Thoracic aorta (tissue), 2 donors: ENCODE data around the gene RSU1. TPM values are rescaled to one million over a fixed set of nuclear protein-coding genes. Genes with fewer than 3 reads are reported as not detected.

ENCODE experiments used
- ATAC-seq: fragments of 150-250 bp; one replicate; pipeline ENCODE4 v1.8.0; 2017; ENCODE audit warnings: low read depth; ENCODE audit not compliant: insufficient number of reproducible peaks, low FRiP score
- DNase-seq: peaks from one replicate; pipeline ENCODE4 v3.0.0-alpha.2; 2020; ENCODE audit warnings: low spot score
- H3K27ac ChIP-seq, 2 donors: fragments of 200-600 bp; sonication (generic); 1 replicate in 1 of 2; 2 replicates in 1 of 2; pipeline ENCODE4 v1.5.1; 2016; ENCODE audit warnings: mild to moderate bottlenecking in 2 of 2, moderate library complexity in 2 of 2
- H3K27me3 ChIP-seq: fragments of 200-600 bp; sonication (generic); replicated peaks from 2 replicates; pipeline ENCODE4 v1.6.0; 2016; ENCODE audit warnings: mild to moderate bottlenecking; ENCODE audit not compliant: insufficient read depth
- H3K36me3 ChIP-seq: fragments of 200-600 bp; sonication (generic); one replicate; pipeline ENCODE4 v1.5.1; 2016
- H3K4me1 ChIP-seq, 2 donors: fragments of 200-600 bp; sonication (generic); 1 replicate in 1 of 2; 2 replicates in 1 of 2; pipeline versions ENCODE4 v1.5.1 to v1.6.0; 2016; ENCODE audit warnings: low read depth in 2 of 2, mild to moderate bottlenecking in 1 of 2; ENCODE audit not compliant: control insufficient read depth in 1 of 2
- H3K4me3 ChIP-seq: fragments of 200-600 bp; sonication (generic); 2 replicates; pipeline ENCODE4 v1.5.1; 2016; ENCODE audit warnings: mild to moderate bottlenecking
- H3K9me3 ChIP-seq: fragments of 200-600 bp; sonication (generic); 2 replicates; pipeline ENCODE4 v1.5.1; 2016
- CTCF ChIP-seq: fragments of 200-600 bp; sonication (generic); IDR thresholded peaks from one replicate; pipeline ENCODE4 v1.5.1; 2019; ENCODE audit warnings: antibody characterized with exemption
- total RNA-seq, 2 donors: library from RNA; depleted of rRNA; stranded (reverse); fragments of >200 nt; gene quantifications; one replicate each; pipeline versions ENCODE4 v1.1.0 to v1.2.3, GENCODE V29; 2016

Gene RSU1
- total RNA-seq, 2 donors from 2014 or later = 88.0 to 122 TPM

- no peak for DNase-seq
- Histone ChIP-seq H3K9me3 (no peaks in the 10 kb centered on the region), H3K27ac (no peak overlapping the region), H3K27me3 (no peaks in the 10 kb centered on the region), H3K4me1 (peaks cover 2 to 40% of the 10 kb centered on the region in 2 donors), H3K36me3 (no peaks in the 10 kb centered on the region), H3K4me3 (no peak overlapping the region)
- no peak for TF ChIP-seq CTCF
- ATAC-seq = no peak
These were observed 5.5 kb downstream of the RSU1 start for GRCh38 chr10:16811765-16812164.

- no peaks in the 10 kb centered on the region for H3K36me3 ChIP-seq
- no peak for TF ChIP-seq CTCF
- no peak for ATAC-seq
- H3K27me3 ChIP-seq = no peaks in the 10 kb centered on the region
- no peak for DNase-seq
- H3K4me1 ChIP-seq = peaks cover 2 to 37% of the 10 kb centered on the region in 2 donors
- no peak overlapping the region for H3K4me3 ChIP-seq
- H3K9me3 ChIP-seq = no peaks in the 10 kb centered on the region
- no peak overlapping the region for H3K27ac ChIP-seq
These were observed 5.9 kb downstream of the RSU1 start for GRCh38 chr10:16811292-16811691.

- Histone ChIP-seq H3K9me3 (no peaks in the 10 kb centered on the region), H3K27ac (no peak overlapping the region), H3K4me3 (no peak overlapping the region), H3K4me1 (peaks cover 0 to 16% of the 10 kb centered on the region in 2 donors), H3K27me3 (no peaks in the 10 kb centered on the region), H3K36me3 (no peaks in the 10 kb centered on the region)
- ATAC-seq (no peak), DNase-seq (no peak)
- TF ChIP-seq CTCF = peak; percentile 23
These were observed 8.0 kb downstream of the RSU1 start for GRCh38 chr10:16809074-16809718.

GRCh38 chr10:16804123-16804522 lies 13.1 kb downstream of the RSU1 start:
- Histone ChIP-seq H3K36me3 (no peaks in the 10 kb centered on the region), H3K27ac (no peak overlapping the region), H3K4me1 (peaks cover 0 to 18% of the 10 kb centered on the region in 2 donors), H3K27me3 (no peaks in the 10 kb centered on the region), H3K9me3 (no peaks in the 10 kb centered on the region), H3K4me3 (no peak overlapping the region)
- DNase-seq (no peak), ATAC-seq (no peak)
- no peak for TF ChIP-seq CTCF

- Histone ChIP-seq H3K4me1 (peaks cover 0 to 18% of the 10 kb centered on the region in 2 donors), H3K27me3 (no peaks in the 10 kb centered on the region), H3K36me3 (no peaks in the 10 kb centered on the region), H3K4me3 (no peak overlapping the region), H3K9me3 (no peaks in the 10 kb centered on the region), H3K27ac (no peak overlapping the region)
- TF ChIP-seq CTCF = no peak
- ATAC-seq (no peak), DNase-seq (no peak)
These were observed 13.8 kb downstream of the RSU1 start for GRCh38 chr10:16803464-16803863.
